Sigmoid colon (tissue), 7 donors: ENCODE results near the gene PRDM13. TPM values are rescaled to one million over a fixed set of nuclear protein-coding genes. Genes with fewer than 3 reads are reported as not detected.

Source experiments
- DNase-seq: peaks from one replicate; pipeline ENCODE4 v3.0.0-alpha.2; 2019
- H3K27ac ChIP-seq, 4 donors: fragments of 200-600 bp; sonication (generic); one replicate each; pipeline ENCODE4 v1.5.1; 2016 to 2019; ENCODE audit warnings: mild to moderate bottlenecking in 1 of 4
- H3K27me3 ChIP-seq, 3 donors: fragments of 200-600 bp; sonication (generic); one replicate each; pipeline ENCODE4 v1.5.1; 2019; ENCODE audit warnings: mild to moderate bottlenecking in 1 of 3
- H3K36me3 ChIP-seq, 4 donors: fragments of 200-600 bp; sonication (generic); one replicate each; pipeline ENCODE4 v1.5.1; 2016 to 2019
- H3K4me1 ChIP-seq, 4 donors: fragments of 200-600 bp; sonication (generic); one replicate each; pipeline ENCODE4 v1.5.1; 2017 to 2019
- H3K4me3 ChIP-seq, 4 donors: fragments of 200-600 bp; sonication (generic); one replicate each; pipeline ENCODE4 v1.5.1; 2017 to 2019; ENCODE audit warnings: mild to moderate bottlenecking in 2 of 4, moderate library complexity in 1 of 4
- H3K9me3 ChIP-seq, 4 donors: fragments of 200-600 bp in 3 of 4; sonication (generic) in 3 of 4; one replicate each; pipeline versions ENCODE4 v1.5.1 to v1.6.1; 2013 to 2019
- EP300 ChIP-seq, 4 donors: sonication (generic); formaldehyde crosslinking; IDR thresholded peaks; one replicate each; pipeline ENCODE4 v1.6.1; 2017; ENCODE audit warnings: antibody characterized with exemption in 4 of 4
- POLR2A ChIP-seq, 2 donors: fragments of 450-650 bp; IDR thresholded peaks; one replicate each; pipeline ENCODE4 v1.6.1; 2016; ENCODE audit warnings: antibody characterized with exemption in 2 of 2, mild to moderate bottlenecking in 2 of 2, moderate library complexity in 2 of 2
- POLR2AphosphoS5 ChIP-seq, 4 donors: sonication (generic); formaldehyde crosslinking; IDR thresholded peaks; one replicate each; pipeline ENCODE4 v1.6.1; 2017; ENCODE audit warnings: antibody characterized with exemption in 4 of 4
- WGBS, 2 donors: extraction: QIAGEN DNeasy Blood & Tissue Kit; methylation state at CpG; one replicate each; pipeline ENCODE4 v1.1.7; 2013; 5-methylcytosine and 5-hydroxymethylcytosine counted together
- intact Hi-C: fragments of 100-400 bp; cut with DNase I; formaldehyde crosslinking; loops from one replicate; pipeline ENCODE4 v1.15.1; 2023
- polyA plus RNA-seq, 3 donors: library from polyadenylated mRNA; stranded (reverse); fragments of 200-250 nt; gene quantifications; one replicate each; pipeline ENCODE4 v1.2.3, GENCODE V29; 2013
- total RNA-seq, 4 donors: library from RNA; depleted of rRNA; stranded (reverse); fragments of >200 nt; gene quantifications; one replicate each; pipeline ENCODE4 v1.1.0, GENCODE V29; 2016
- TF ChIP-seq, protein P1 (sequence below), 4 experiments: fragments of 450-650 bp in 3 of 4; fragments of 200-600 bp in 1 of 4; IDR thresholded peaks; one replicate each; pipeline ENCODE4 v1.5.1; 2016 to 2019; ENCODE audit warnings: antibody characterized with exemption in 4 of 4, mild to moderate bottlenecking in 3 of 4, moderate library complexity in 2 of 4
- donor health status: healthy with polysubstance abuse.
- donor health status: Bipolar disorder and iron deficiency.
- donor health status: healthy.

The PRDM13 gene
- total and polyA plus RNA-seq, 7 donors = not detected

DNA sequence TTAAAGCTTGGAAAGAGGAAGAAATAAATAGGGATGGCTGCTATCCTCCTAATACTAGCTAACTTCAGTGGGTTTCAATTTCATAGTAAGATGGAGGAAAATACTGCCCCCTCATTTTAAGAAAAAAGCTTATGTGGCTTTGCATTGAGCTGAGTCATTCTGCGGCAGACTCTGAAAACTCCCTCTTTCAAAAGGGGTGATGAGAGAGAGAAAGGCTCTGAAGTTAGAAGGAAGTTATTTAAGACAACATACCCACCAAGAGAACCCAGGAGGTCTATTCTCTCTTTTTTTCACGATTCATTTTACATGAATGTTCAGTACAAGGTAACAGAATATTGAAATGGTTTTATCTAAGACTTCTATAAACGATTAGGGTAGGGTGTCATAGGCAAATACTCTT, 4.5 kb downstream of the PRDM13 start:
- peaks cover 65 to 100% (median 98%) of the 10 kb centered on the region in 3 donors for H3K27me3 ChIP-seq
- H3K36me3 ChIP-seq = no peaks in the 10 kb centered on the region
- 4 to 6% methylated on average over 3 of the region's 3 CpGs for WGBS, 2 donors
- H3K4me3 ChIP-seq = no peak overlapping the region
- TF ChIP-seq, protein P1, sequence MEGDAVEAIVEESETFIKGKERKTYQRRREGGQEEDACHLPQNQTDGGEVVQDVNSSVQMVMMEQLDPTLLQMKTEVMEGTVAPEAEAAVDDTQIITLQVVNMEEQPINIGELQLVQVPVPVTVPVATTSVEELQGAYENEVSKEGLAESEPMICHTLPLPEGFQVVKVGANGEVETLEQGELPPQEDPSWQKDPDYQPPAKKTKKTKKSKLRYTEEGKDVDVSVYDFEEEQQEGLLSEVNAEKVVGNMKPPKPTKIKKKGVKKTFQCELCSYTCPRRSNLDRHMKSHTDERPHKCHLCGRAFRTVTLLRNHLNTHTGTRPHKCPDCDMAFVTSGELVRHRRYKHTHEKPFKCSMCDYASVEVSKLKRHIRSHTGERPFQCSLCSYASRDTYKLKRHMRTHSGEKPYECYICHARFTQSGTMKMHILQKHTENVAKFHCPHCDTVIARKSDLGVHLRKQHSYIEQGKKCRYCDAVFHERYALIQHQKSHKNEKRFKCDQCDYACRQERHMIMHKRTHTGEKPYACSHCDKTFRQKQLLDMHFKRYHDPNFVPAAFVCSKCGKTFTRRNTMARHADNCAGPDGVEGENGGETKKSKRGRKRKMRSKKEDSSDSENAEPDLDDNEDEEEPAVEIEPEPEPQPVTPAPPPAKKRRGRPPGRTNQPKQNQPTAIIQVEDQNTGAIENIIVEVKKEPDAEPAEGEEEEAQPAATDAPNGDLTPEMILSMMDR (IDR thresholded peaks at IDR 0.05) = no peak
- intact Hi-C loops = loop anchor here (5.0 kb wide), 1 partner anchor 94 kb away; the partner anchor contains the start of gene USP45
- DNase-seq = no peak
- peaks cover 0 to 43% (median 28%) of the 10 kb centered on the region in 4 donors for H3K4me1 ChIP-seq
- H3K9me3 ChIP-seq = no peaks in the 10 kb centered on the region
- H3K27ac ChIP-seq = no peak overlapping the region

- no peak for DNase-seq
- Histone ChIP-seq H3K27ac (no peak overlapping the region), H3K36me3 (no peaks in the 10 kb centered on the region), H3K27me3 (peaks cover 55 to 100% (median 98%) of the 10 kb centered on the region in 3 donors), H3K9me3 (no peaks in the 10 kb centered on the region), H3K4me1 (peaks cover 0 to 31% (median 24%) of the 10 kb centered on the region in 4 donors), H3K4me3 (peak overlapping the region; percentile 8 to 53 (median 48))
- WGBS, 2 donors = 9% methylated on average over 56 of the region's 56 CpGs
- TF ChIP-seq POLR2AphosphoS5 (IDR thresholded peaks at IDR 0.05) (no peak), POLR2A (IDR thresholded peaks at IDR 0.05) (no peak), EP300 (IDR thresholded peaks at IDR 0.05) (no peak)
- TF ChIP-seq, protein P1 (IDR thresholded peaks at IDR 0.05) = no peak
- intact Hi-C loops = loop anchor here (5.0 kb wide), 1 partner anchor 95 kb away; the partner anchor contains the start of gene USP45
Observed at GRCh38 chr6:99612551-99613408, 6.1 kb downstream of the PRDM13 start.

DNA sequence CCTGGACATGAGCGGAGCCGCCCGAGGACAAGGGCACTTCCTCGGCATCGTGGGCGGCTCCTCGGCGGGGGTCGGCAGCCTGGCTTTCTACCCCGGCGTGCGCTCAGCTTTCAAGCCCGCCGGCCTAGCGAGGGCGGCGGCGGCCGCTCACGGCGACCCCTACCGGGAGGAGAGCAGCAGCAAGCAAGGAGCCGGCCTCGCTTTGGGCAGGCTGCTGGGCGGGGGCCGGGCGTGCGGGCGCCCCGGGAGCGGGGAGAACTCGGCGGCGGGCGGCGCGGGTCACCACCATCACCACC, 6.7 kb downstream of the PRDM13 start:
- no peaks in the 10 kb centered on the region for H3K9me3 ChIP-seq
- no peak overlapping the region for H3K27ac ChIP-seq
- H3K36me3 ChIP-seq = no peaks in the 10 kb centered on the region
- peaks cover 50 to 100% (median 98%) of the 10 kb centered on the region in 3 donors for H3K27me3 ChIP-seq
- peak overlapping the region; percentile 8 to 53 (median 48) for H3K4me3 ChIP-seq
- 1% methylated on average over 37 of the region's 37 CpGs for WGBS, 2 donors
- TF ChIP-seq POLR2A (IDR thresholded peaks at IDR 0.05) = no peak
- TF ChIP-seq, protein P1 (IDR thresholded peaks at IDR 0.05) = peak in 1 of 4 experiments; percentile 45
- no peak for TF ChIP-seq EP300 (IDR thresholded peaks at IDR 0.05)
- TF ChIP-seq POLR2AphosphoS5 (IDR thresholded peaks at IDR 0.05) = no peak
- peaks cover 0 to 25% (median 22%) of the 10 kb centered on the region in 4 donors for H3K4me1 ChIP-seq
- intact Hi-C loops = loop anchor here (5.0 kb wide), 1 partner anchor 96 kb away; the partner anchor contains the start of gene USP45
- DNase-seq = no peak

DNA sequence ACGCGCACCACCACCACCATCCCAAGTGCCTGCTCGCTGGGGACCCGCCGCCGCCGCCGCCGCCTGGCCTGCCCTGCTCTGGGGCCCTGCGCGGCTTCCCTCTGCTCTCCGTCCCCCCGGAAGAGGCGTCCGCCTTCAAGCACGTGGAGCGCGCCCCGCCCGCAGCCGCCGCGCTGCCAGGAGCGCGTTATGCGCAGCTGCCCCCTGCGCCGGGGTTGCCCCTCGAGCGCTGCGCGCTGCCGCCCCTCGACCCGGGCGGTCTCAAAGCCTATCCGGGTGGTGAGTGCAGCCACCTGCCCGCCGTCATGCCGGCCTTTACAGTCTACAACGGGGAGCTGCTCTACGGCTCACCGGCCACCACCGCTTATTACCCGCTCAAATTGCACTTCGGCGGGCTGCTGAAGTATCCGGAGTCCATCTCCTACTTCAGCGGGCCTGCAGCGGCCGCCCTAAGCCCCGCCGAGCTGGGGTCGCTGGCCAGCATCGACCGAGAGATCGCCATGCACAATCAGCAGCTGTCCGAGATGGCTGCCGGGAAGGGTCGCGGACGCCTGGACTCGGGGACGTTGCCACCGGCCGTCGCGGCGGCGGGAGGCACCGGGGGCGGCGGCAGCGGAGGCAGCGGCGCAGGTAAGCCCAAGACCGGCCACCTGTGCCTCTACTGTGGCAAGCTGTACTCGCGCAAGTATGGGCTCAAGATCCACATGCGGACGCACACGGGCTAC, 7.2 kb downstream of the PRDM13 start:
- H3K9me3 ChIP-seq = no peaks in the 10 kb centered on the region
- TF ChIP-seq, protein P1 (IDR thresholded peaks at IDR 0.05) = no peak
- TF ChIP-seq POLR2AphosphoS5 (IDR thresholded peaks at IDR 0.05) = no peak
- 1 to 2% methylated on average over 82 of the region's 82 CpGs for WGBS, 2 donors
- no peaks in the 10 kb centered on the region for H3K36me3 ChIP-seq
- H3K27me3 ChIP-seq = peaks cover 45 to 100% (median 98%) of the 10 kb centered on the region in 3 donors
- DNase-seq = no peak
- peaks cover 0 to 29% (median 24%) of the 10 kb centered on the region in 4 donors for H3K4me1 ChIP-seq
- H3K4me3 ChIP-seq = peak overlapping the region; percentile 8 to 53 (median 48)
- intact Hi-C loops = loop anchor here (5.0 kb wide), 1 partner anchor 97 kb away; the partner anchor contains the start of gene USP45
- H3K27ac ChIP-seq = no peak overlapping the region
